Activated CD4-positive, alpha-beta T cell treated with anti-CD3 and anti-CD28 coated beads, Interleukin-2, amount 10 ng/mL, durations not matched to agents 24 days and 14 days (primary cell): ENCODE measurements around the gene CHCHD6. TPM values are rescaled to one million over a fixed set of nuclear protein-coding genes. Genes with fewer than 3 reads are reported as not detected.
"Not testable (repeated sequence)": the region's sequence is repeated elsewhere in the genome, so short reads cannot be mapped to it uniquely, and the experiment has no call there.

Experiments
- DNase-seq: peaks from one replicate; pipeline ENCODE4 v3.0.0; 2022
- H3K27ac Mint-ChIP-seq: one replicate; pipeline ENCODE4 v1.8.0; 2022; ENCODE audit warnings: mild to moderate bottlenecking, mixed read lengths
- H3K27me3 Mint-ChIP-seq: one replicate; pipeline ENCODE4 v1.8.0; 2022; ENCODE audit warnings: mixed read lengths
- H3K36me3 Mint-ChIP-seq: one replicate; pipeline ENCODE4 v1.8.0; 2022; ENCODE audit warnings: low read depth, mild to moderate bottlenecking, mixed read lengths
- H3K4me1 Mint-ChIP-seq: one replicate; pipeline ENCODE4 v1.8.0; 2021; ENCODE audit warnings: mixed read lengths
- H3K4me3 Mint-ChIP-seq: one replicate; pipeline ENCODE4 v1.8.0; 2022; ENCODE audit warnings: mild to moderate bottlenecking, moderate library complexity, mixed read lengths
- H3K9me3 Mint-ChIP-seq: one replicate; pipeline ENCODE4 v1.8.0; 2021; ENCODE audit warnings: mixed read lengths
- intact Hi-C: fragments of 100-400 bp; cut with micrococcal nuclease; formaldehyde crosslinking; loops from one replicate; pipeline ENCODE4 v1.15.1; 2023
- total RNA-seq: library from RNA; stranded (reverse); gene quantifications from 2 replicates; pipeline ENCODE4 v1.2.3, GENCODE V29; 2022

The CHCHD6 gene
- total RNA-seq, 1 donor from 2014 or later = 18.5 TPM

DNA sequence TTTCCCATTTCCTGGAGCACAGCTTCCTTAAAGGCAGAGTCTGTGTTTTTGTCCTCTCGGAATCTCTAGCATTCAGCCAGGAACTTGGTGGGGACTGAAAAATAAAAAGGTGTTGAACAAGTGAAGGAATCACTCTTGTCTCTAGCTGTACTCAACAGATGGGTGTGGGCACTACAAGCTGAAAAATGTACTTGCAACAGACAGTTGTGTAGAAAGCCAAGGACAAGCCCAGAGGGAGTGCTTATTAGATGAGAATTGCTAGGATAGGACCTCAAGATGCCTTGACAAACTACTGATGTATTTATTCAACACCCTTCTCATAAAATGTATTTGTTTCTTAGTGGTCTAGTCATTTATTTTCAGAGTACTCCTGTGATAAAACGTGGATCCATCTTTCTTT, 95.1 kb downstream of the CHCHD6 start:
- peaks cover 4% of the 10 kb centered on the region for H3K36me3 Mint-ChIP-seq
- H3K4me1 Mint-ChIP-seq = no peaks in the 10 kb centered on the region
- peaks cover 19% of the 10 kb centered on the region for H3K9me3 Mint-ChIP-seq
- H3K27ac Mint-ChIP-seq = no peak overlapping the region
- DNase-seq = no peak
- no peaks in the 10 kb centered on the region for H3K27me3 Mint-ChIP-seq
- intact Hi-C loops = no loop called here
- H3K4me3 Mint-ChIP-seq = no peak overlapping the region

- H3K4me3 Mint-ChIP-seq, H3K27me3 Mint-ChIP-seq, H3K27ac Mint-ChIP-seq, DNase-seq, intact Hi-C loops, H3K4me1 Mint-ChIP-seq, H3K36me3 Mint-ChIP-seq: not testable (repeated sequence)
- peaks cover 19% of the 10 kb centered on the region for H3K9me3 Mint-ChIP-seq
Observed at GRCh38 chr3:126801312-126801711, 97.3 kb downstream of the CHCHD6 start.

- no peak overlapping the region for H3K4me3 Mint-ChIP-seq
- H3K27me3 Mint-ChIP-seq = peaks cover 3% of the 10 kb centered on the region
Observed at GRCh38 chr3:126807795-126808194, 103.8 kb downstream of the CHCHD6 start.

GRCh38 chr3:126811530-126811929, 107.5 kb downstream of the CHCHD6 start:
- Mint-ChIP-seq H3K9me3 (no peaks in the 10 kb centered on the region), H3K4me3 (no peak overlapping the region), H3K27ac (no peak overlapping the region), H3K36me3 (no peaks in the 10 kb centered on the region), H3K27me3 (peaks cover 3% of the 10 kb centered on the region), H3K4me1 (no peaks in the 10 kb centered on the region)
- intact Hi-C loops = no loop called here
- DNase-seq = peak; percentile 8

More at GRCh38 chr3:126807795-126808194, 103.8 kb downstream of the CHCHD6 start:
- H3K9me3 Mint-ChIP-seq = peaks cover 4% of the 10 kb centered on the region
- intact Hi-C loops = no loop called here
- DNase-seq = no peak
- no peak overlapping the region for H3K27ac Mint-ChIP-seq
- no peaks in the 10 kb centered on the region for H3K4me1 Mint-ChIP-seq
- H3K36me3 Mint-ChIP-seq = no peaks in the 10 kb centered on the region

GRCh38 chr3:126816298-126816697, 112.3 kb downstream of the CHCHD6 start:
- no peaks in the 10 kb centered on the region for H3K36me3 Mint-ChIP-seq
- intact Hi-C loops = no loop called here
- no peaks in the 10 kb centered on the region for H3K27me3 Mint-ChIP-seq
- H3K9me3 Mint-ChIP-seq = no peaks in the 10 kb centered on the region
- no peak for DNase-seq
- no peaks in the 10 kb centered on the region for H3K4me1 Mint-ChIP-seq
- no peak overlapping the region for H3K4me3 Mint-ChIP-seq
- H3K27ac Mint-ChIP-seq = no peak overlapping the region

- H3K4me3 Mint-ChIP-seq = no peak overlapping the region
- intact Hi-C loops = no loop called here
- no peak for DNase-seq
Observed at GRCh38 chr3:126816986-126817777, 113.1 kb downstream of the CHCHD6 start.

GRCh38 chr3:126817781-126818180, 113.7 kb downstream of the CHCHD6 start:
- intact Hi-C loops = no loop called here
- no peaks in the 10 kb centered on the region for H3K9me3 Mint-ChIP-seq
- no peaks in the 10 kb centered on the region for H3K27me3 Mint-ChIP-seq
- no peak overlapping the region for H3K27ac Mint-ChIP-seq
- no peaks in the 10 kb centered on the region for H3K36me3 Mint-ChIP-seq
- H3K4me1 Mint-ChIP-seq = no peaks in the 10 kb centered on the region
- no peak overlapping the region for H3K4me3 Mint-ChIP-seq
- no peak for DNase-seq

More at GRCh38 chr3:126816986-126817777, 113.1 kb downstream of the CHCHD6 start:
- Mint-ChIP-seq H3K4me1 (no peaks in the 10 kb centered on the region), H3K27me3 (no peaks in the 10 kb centered on the region), H3K9me3 (no peaks in the 10 kb centered on the region), H3K36me3 (no peaks in the 10 kb centered on the region), H3K27ac (no peak overlapping the region)

GRCh38 chr3:126818400-126819095, 114.5 kb downstream of the CHCHD6 start:
- DNase-seq = no peak
- intact Hi-C loops = no loop called here
- H3K27ac Mint-ChIP-seq = no peak overlapping the region

DNA sequence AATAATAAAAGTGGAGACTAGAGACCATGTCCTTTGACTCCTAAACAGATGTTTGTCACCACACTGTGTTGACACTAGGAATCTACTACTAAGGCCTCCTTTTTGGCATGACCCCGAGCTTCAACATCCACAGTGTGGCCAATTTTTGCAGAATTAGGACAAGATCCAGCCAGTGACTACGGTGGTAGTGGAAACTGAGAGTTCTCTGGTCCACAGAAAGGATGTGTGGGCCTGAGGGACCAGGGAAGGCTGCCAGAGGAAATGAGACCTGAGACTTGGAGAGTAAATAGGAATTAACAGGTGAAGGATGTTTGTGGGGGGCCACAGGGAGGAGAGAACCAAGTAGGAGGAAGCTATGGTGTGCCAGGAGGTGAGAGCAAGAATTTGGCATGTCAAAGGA, 122.7 kb downstream of the CHCHD6 start:
- no peaks in the 10 kb centered on the region for H3K27me3 Mint-ChIP-seq
- no peaks in the 10 kb centered on the region for H3K9me3 Mint-ChIP-seq
- no peak for DNase-seq
- H3K27ac Mint-ChIP-seq = no peak overlapping the region
- H3K36me3 Mint-ChIP-seq = no peaks in the 10 kb centered on the region
- no peak overlapping the region for H3K4me3 Mint-ChIP-seq
- intact Hi-C loops = no loop called here
- H3K4me1 Mint-ChIP-seq = peaks cover 5% of the 10 kb centered on the region

More at GRCh38 chr3:126818400-126819095, 114.5 kb downstream of the CHCHD6 start:
- no peaks in the 10 kb centered on the region for H3K36me3 Mint-ChIP-seq
- no peaks in the 10 kb centered on the region for H3K27me3 Mint-ChIP-seq
- H3K4me1 Mint-ChIP-seq = no peaks in the 10 kb centered on the region
- no peak overlapping the region for H3K4me3 Mint-ChIP-seq
- no peaks in the 10 kb centered on the region for H3K9me3 Mint-ChIP-seq

- no peak for DNase-seq
- Mint-ChIP-seq H3K27me3 (no peaks in the 10 kb centered on the region), H3K27ac (no peak overlapping the region), H3K9me3 (no peaks in the 10 kb centered on the region), H3K36me3 (no peaks in the 10 kb centered on the region), H3K4me1 (peaks cover 5% of the 10 kb centered on the region), H3K4me3 (no peak overlapping the region)
- intact Hi-C loops = no loop called here
Observed at GRCh38 chr3:126827121-126827520, 123.1 kb downstream of the CHCHD6 start.

DNA sequence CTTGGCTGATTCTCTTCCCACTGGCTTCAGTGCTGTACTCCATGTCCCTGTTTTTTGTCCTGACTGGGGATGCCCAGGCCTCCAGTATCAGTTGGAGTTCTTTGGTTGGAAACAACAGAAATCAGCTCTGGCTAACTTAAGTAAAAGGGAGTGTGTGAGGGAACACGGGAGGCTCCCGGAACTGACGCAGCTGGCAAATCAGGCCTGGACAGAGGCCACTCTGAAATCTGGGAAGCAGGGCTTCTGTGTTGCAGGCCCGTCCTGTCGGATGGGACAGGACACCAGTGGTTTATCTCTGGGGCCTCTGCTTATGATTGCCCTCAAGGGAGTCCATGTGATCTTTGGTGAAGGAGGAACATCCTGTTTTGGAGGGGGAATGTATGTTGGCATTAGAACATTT, 124.3 kb downstream of the CHCHD6 start:
- no peaks in the 10 kb centered on the region for H3K9me3 Mint-ChIP-seq
- peaks cover 5% of the 10 kb centered on the region for H3K4me1 Mint-ChIP-seq
- H3K4me3 Mint-ChIP-seq = no peak overlapping the region
- H3K27me3 Mint-ChIP-seq = no peaks in the 10 kb centered on the region
- H3K36me3 Mint-ChIP-seq = no peaks in the 10 kb centered on the region
- no peak for DNase-seq
- intact Hi-C loops = no loop called here
- no peak overlapping the region for H3K27ac Mint-ChIP-seq

- DNase-seq = no peak
- intact Hi-C loops = no loop called here
Observed at GRCh38 chr3:126832933-126833332, 128.9 kb downstream of the CHCHD6 start.

GRCh38 chr3:126834596-126835471, 130.8 kb downstream of the CHCHD6 start:
- no peaks in the 10 kb centered on the region for H3K4me1 Mint-ChIP-seq
- H3K36me3 Mint-ChIP-seq = no peaks in the 10 kb centered on the region
- H3K27me3 Mint-ChIP-seq = no peaks in the 10 kb centered on the region
- DNase-seq = no peak
- H3K27ac Mint-ChIP-seq = no peak overlapping the region
- intact Hi-C loops = no loop called here
- H3K9me3 Mint-ChIP-seq = no peaks in the 10 kb centered on the region
- H3K4me3 Mint-ChIP-seq = no peak overlapping the region

More at GRCh38 chr3:126832933-126833332, 128.9 kb downstream of the CHCHD6 start:
- Mint-ChIP-seq H3K36me3 (no peaks in the 10 kb centered on the region), H3K4me3 (no peak overlapping the region), H3K4me1 (peaks cover 5% of the 10 kb centered on the region), H3K27ac (no peak overlapping the region), H3K9me3 (no peaks in the 10 kb centered on the region), H3K27me3 (no peaks in the 10 kb centered on the region)
